ENCODE results near the gene RNF123. TPM values are rescaled to one million over a fixed set of nuclear protein-coding genes. Genes with fewer than 3 reads are reported as not detected.
A peak's percentile ranks its signal among the peaks of the same experiment; 100 is the strongest.

RNF123 gene
- polyA plus RNA-seq, 1 of the 3 experiments (the other 2 are of a cell fraction), result 48.1 TPM

- Histone ChIP-seq H3K27ac (ENCODE audit: low read depth in 2 of 2, low read length in 1 of 2) (no peak overlapping the region), H4K20me1 (ENCODE audit: insufficient read depth) (no peaks in the 10 kb centered on the region), H3K79me2 (ENCODE audit: insufficient read depth) (no peaks in the 10 kb centered on the region), H3K9me2 (no peaks in the 10 kb centered on the region), H3K27me3 (ENCODE audit: insufficient read depth) (no peaks in the 10 kb centered on the region), H2AFZ (ENCODE audit: low read depth) (no peak overlapping the region), H3K9me3 (no peaks in the 10 kb centered on the region), H3K4me3 (ENCODE audit: low read depth in 2 of 2, low read length in 1 of 2) (no peak overlapping the region), H3K36me3 (replicated peaks in 1 of 2; ENCODE audit: control insufficient read depth in 1 of 2, insufficient read depth in 2 of 2, low read length in 1 of 2) (peaks cover 0 to 44% of the 10 kb centered on the region in 2 experiments), H3K9ac (no peak overlapping the region), H3K4me1 (ENCODE audit: control insufficient read depth in 1 of 2, insufficient read depth in 2 of 2, low read depth in 1 of 2, low read length in 1 of 2) (no peaks in the 10 kb centered on the region), H3K4me2 (no peak overlapping the region), H3F3A (replicated peaks; ENCODE audit: insufficient read depth) (no peaks in the 10 kb centered on the region)
- 100% methylated on average over 1 of the region's 21 CpGs for WGBS (ENCODE audit: low lambda C conversion rate)
- peak; percentile 71 for DNase-seq
- ChIA-PET POLR2A (interaction anchor here (0.9 kb wide), 1 partner anchor 17 kb away, joined by 3 read pairs; no protein-coding TSS in a partner anchor), CTCF (interaction anchor here (0.7 to 8.1 kb wide), 18 partner anchors 10 to 400 kb away, joined by 3 to 76 read pairs (median 4); partner anchors contain the start of genes AMIGO3, GMPPB and INKA1)
- no peak for TF ChIP-seq TCF12 (IDR thresholded peaks at IDR 0.05)
- TF ChIP-seq RXRA (IDR thresholded peaks at IDR 0.05; ENCODE audit: borderline replicate concordance, low read depth), result no peak
- TF ChIP-seq SMC3 (IDR thresholded peaks at IDR 0.05; ENCODE audit: low read depth, low read length), result no peak
- TF ChIP-seq MXI1 (IDR thresholded peaks at IDR 0.05; ENCODE audit: low read depth, low read length), result no peak
- TF ChIP-seq CTCF (IDR thresholded peaks at IDR 0.05), result peak; percentile 67
- no peak for TF ChIP-seq EZH2phosphoT487 (IDR thresholded peaks at IDR 0.05; ENCODE audit: borderline replicate concordance, low read depth)
- no peak for TF ChIP-seq JUND (IDR thresholded peaks at IDR 0.05)
- TF ChIP-seq ELF1 (IDR thresholded peaks at IDR 0.05), result no peak
Measured at GRCh38 chr3:49701388-49702077, 12.2 kb downstream of the RNF123 start.

- no peak overlapping the region for H3K4me2 ChIP-seq
- no peak for TF ChIP-seq ZBTB33 (IDR thresholded peaks at IDR 0.05; ENCODE audit: borderline replicate concordance, low read depth)
- TF ChIP-seq CTCF (IDR thresholded peaks at IDR 0.05), result no peak
- no peak for TF ChIP-seq JUND (IDR thresholded peaks at IDR 0.05)
- no peak for TF ChIP-seq RCOR1 (IDR thresholded peaks at IDR 0.05; ENCODE audit: low read length)
- TF ChIP-seq FOSL2 (IDR thresholded peaks at IDR 0.05; ENCODE audit: borderline replicate concordance, low read depth), result no peak
- TF ChIP-seq USF1 (IDR thresholded peaks at IDR 0.05; ENCODE audit: borderline replicate concordance, low read depth), result no peak
- no peak overlapping the region for H2AFZ ChIP-seq (ENCODE audit: low read depth)
- no peaks in the 10 kb centered on the region for H4K20me1 ChIP-seq (ENCODE audit: insufficient read depth)
- no peaks in the 10 kb centered on the region for H3K9me2 ChIP-seq
- peaks cover 0 to 42% of the 10 kb centered on the region in 2 experiments for H3K36me3 ChIP-seq (replicated peaks in 1 of 2; ENCODE audit: control insufficient read depth in 1 of 2, insufficient read depth in 2 of 2, low read length in 1 of 2)
- no peaks in the 10 kb centered on the region for H3K4me1 ChIP-seq (ENCODE audit: control insufficient read depth in 1 of 2, insufficient read depth in 2 of 2, low read depth in 1 of 2, low read length in 1 of 2)
- H3K27me3 ChIP-seq (ENCODE audit: insufficient read depth), result no peaks in the 10 kb centered on the region
- WGBS (ENCODE audit: low lambda C conversion rate), result 88% methylated on average over 10 of the region's 11 CpGs
- no peak overlapping the region for H3K27ac ChIP-seq (ENCODE audit: low read depth in 2 of 2, low read length in 1 of 2)
- H3K79me2 ChIP-seq (ENCODE audit: insufficient read depth), result no peaks in the 10 kb centered on the region
- ChIA-PET CTCF (interaction anchor here (0.6 to 8.1 kb wide), 8 partner anchors 9 to 289 kb away, joined by 3 to 76 read pairs (median 4); partner anchors contain the start of genes AMIGO3, MST1 and RNF123), POLR2A (no interaction called here)
- no peak overlapping the region for H3K9ac ChIP-seq
- no peaks in the 10 kb centered on the region for H3K9me3 ChIP-seq
- no peak for DNase-seq
- H3K4me3 ChIP-seq (ENCODE audit: low read depth in 2 of 2, low read length in 1 of 2), result no peak overlapping the region
- H3F3A ChIP-seq (replicated peaks; ENCODE audit: insufficient read depth), result no peaks in the 10 kb centered on the region
Measured at GRCh38 chr3:49702672-49703071, 13.3 kb downstream of the RNF123 start.

All from SK-N-SH (cell line).